Adrenal gland (tissue), 5 donors: Measurements from ENCODE around the gene HDGF.

Experiments used
- POLR2A ChIP-seq, 2 donors: fragments of 450-650 bp; IDR thresholded peaks; one replicate each; pipeline ENCODE4 v1.6.1; 2017; ENCODE audit warnings: antibody characterized with exemption in 2 of 2, mild to moderate bottlenecking in 2 of 2, moderate library complexity in 1 of 2
- TF ChIP-seq, protein P1 (sequence below), 6 experiments: fragments of 450-650 bp in 4 of 6; fragments of 200-600 bp in 2 of 6; sonication (generic) in 1 of 6; IDR thresholded peaks; 1 replicate in 5 of 6; 2 replicates in 1 of 6; pipeline versions ENCODE4 v1.5.1 to v1.8.0; 2016 to 2021; ENCODE audit warnings: antibody characterized with exemption in 6 of 6, mild to moderate bottlenecking in 2 of 6, moderate library complexity in 1 of 6
- donor health status: DM: no; HTN: no; CAD: no.

GRCh38 chr1:156747742-156748669, 3.5 kb downstream of the HDGF start:
- TF ChIP-seq, protein P1, sequence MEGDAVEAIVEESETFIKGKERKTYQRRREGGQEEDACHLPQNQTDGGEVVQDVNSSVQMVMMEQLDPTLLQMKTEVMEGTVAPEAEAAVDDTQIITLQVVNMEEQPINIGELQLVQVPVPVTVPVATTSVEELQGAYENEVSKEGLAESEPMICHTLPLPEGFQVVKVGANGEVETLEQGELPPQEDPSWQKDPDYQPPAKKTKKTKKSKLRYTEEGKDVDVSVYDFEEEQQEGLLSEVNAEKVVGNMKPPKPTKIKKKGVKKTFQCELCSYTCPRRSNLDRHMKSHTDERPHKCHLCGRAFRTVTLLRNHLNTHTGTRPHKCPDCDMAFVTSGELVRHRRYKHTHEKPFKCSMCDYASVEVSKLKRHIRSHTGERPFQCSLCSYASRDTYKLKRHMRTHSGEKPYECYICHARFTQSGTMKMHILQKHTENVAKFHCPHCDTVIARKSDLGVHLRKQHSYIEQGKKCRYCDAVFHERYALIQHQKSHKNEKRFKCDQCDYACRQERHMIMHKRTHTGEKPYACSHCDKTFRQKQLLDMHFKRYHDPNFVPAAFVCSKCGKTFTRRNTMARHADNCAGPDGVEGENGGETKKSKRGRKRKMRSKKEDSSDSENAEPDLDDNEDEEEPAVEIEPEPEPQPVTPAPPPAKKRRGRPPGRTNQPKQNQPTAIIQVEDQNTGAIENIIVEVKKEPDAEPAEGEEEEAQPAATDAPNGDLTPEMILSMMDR (IDR thresholded peaks at IDR 0.05): no peak
- TF ChIP-seq POLR2A (IDR thresholded peaks at IDR 0.05): no peak
